DND-41 (cell line): ENCODE results near the gene SPRYD3.

ENCODE experiments used
- EZH2 ChIP-seq: IDR thresholded peaks from 3 replicates; pipeline ENCODE4 v1.6.1; 2012; ENCODE audit warnings: borderline replicate concordance, low read depth, mild to moderate bottlenecking, moderate library complexity, low read length, inconsistent platforms; ENCODE audit not compliant: severe bottlenecking
- TF ChIP-seq, protein P1 (sequence below): IDR thresholded peaks from 2 replicates; pipeline ENCODE4 v1.5.1; 2012; ENCODE audit warnings: borderline replicate concordance, low read length, moderate library complexity, mild to moderate bottlenecking; ENCODE audit not compliant: poor library complexity, severe bottlenecking; ENCODE audit errors: extremely low read depth

- TF ChIP-seq, protein P1, sequence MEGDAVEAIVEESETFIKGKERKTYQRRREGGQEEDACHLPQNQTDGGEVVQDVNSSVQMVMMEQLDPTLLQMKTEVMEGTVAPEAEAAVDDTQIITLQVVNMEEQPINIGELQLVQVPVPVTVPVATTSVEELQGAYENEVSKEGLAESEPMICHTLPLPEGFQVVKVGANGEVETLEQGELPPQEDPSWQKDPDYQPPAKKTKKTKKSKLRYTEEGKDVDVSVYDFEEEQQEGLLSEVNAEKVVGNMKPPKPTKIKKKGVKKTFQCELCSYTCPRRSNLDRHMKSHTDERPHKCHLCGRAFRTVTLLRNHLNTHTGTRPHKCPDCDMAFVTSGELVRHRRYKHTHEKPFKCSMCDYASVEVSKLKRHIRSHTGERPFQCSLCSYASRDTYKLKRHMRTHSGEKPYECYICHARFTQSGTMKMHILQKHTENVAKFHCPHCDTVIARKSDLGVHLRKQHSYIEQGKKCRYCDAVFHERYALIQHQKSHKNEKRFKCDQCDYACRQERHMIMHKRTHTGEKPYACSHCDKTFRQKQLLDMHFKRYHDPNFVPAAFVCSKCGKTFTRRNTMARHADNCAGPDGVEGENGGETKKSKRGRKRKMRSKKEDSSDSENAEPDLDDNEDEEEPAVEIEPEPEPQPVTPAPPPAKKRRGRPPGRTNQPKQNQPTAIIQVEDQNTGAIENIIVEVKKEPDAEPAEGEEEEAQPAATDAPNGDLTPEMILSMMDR, result no peak
- TF ChIP-seq EZH2, result no peak
Observed at GRCh38 chr12:53113951-53114350, 34.8 kb upstream of the SPRYD3 start.
